ENCODE data around the gene DRD5. TPM values are rescaled to one million over a fixed set of nuclear protein-coding genes. Genes with fewer than 3 reads are reported as not detected.

DRD5 gene
- total RNA-seq, 1 experiment from 2014 or later, result not detected

Other genes starting within 250 kb of the DRD5 start
- gene SLC2A9, start 239.9 kb downstream of the DRD5 start, total RNA-seq (2014; rRNA removed; shearing (Covaris generic)), result 0.08 TPM in 1 of 2 replicates, not detected in the other

Measured in SJCRH30 (cell line).